Thyroid gland (tissue), 4 donors: Measurements from ENCODE around the gene FLAD1.

Source experiments
- POLR2A ChIP-seq, 2 donors: fragments of 450-650 bp; IDR thresholded peaks; one replicate each; pipeline ENCODE4 v1.6.1; 2017; ENCODE audit warnings: antibody characterized with exemption in 2 of 2, mild to moderate bottlenecking in 2 of 2, moderate library complexity in 1 of 2
- TF ChIP-seq, protein P1 (sequence below), 6 experiments: fragments of 200-600 bp in 3 of 6; fragments of 450-650 bp in 3 of 6; sonication (generic) in 3 of 6; IDR thresholded peaks; one replicate each; pipeline ENCODE4 v1.5.1; 2016 to 2019; ENCODE audit warnings: antibody characterized with exemption in 6 of 6, mild to moderate bottlenecking in 2 of 6, inconsistent platforms in 1 of 6, moderate library complexity in 1 of 6

DNA sequence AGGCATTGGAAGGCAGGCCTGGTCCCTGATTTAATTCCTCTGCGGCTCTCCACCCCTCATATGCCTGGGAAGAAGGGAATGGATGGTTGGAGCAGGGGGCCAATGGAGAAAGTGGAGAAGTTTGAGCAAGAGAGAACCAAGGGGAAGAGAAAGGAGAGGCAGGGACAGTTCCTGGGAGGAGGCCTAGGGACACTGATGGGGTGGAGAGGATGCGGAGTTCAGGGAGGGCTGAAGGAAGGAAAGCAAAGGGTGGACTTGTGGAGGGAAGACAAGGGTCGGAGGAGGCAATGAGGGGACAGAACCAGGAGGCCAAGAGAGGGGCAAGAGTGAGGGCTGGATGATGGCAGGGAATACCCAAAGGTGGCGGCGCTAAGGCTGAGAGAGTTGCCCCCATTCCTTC is 26.6 kb downstream of the FLAD1 start:
- TF ChIP-seq, protein P1, sequence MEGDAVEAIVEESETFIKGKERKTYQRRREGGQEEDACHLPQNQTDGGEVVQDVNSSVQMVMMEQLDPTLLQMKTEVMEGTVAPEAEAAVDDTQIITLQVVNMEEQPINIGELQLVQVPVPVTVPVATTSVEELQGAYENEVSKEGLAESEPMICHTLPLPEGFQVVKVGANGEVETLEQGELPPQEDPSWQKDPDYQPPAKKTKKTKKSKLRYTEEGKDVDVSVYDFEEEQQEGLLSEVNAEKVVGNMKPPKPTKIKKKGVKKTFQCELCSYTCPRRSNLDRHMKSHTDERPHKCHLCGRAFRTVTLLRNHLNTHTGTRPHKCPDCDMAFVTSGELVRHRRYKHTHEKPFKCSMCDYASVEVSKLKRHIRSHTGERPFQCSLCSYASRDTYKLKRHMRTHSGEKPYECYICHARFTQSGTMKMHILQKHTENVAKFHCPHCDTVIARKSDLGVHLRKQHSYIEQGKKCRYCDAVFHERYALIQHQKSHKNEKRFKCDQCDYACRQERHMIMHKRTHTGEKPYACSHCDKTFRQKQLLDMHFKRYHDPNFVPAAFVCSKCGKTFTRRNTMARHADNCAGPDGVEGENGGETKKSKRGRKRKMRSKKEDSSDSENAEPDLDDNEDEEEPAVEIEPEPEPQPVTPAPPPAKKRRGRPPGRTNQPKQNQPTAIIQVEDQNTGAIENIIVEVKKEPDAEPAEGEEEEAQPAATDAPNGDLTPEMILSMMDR (IDR thresholded peaks at IDR 0.05): no peak
- no peak for TF ChIP-seq POLR2A (IDR thresholded peaks at IDR 0.05)
